WI38 (cell line): ENCODE results near the gene FNDC11.
"Not testable (repeated sequence)": the region's sequence is repeated elsewhere in the genome, so short reads cannot be mapped to it uniquely, and the experiment has no call there.

Source experiments
- H3K4me3 ChIP-seq: 2 replicates; pipeline ENCODE4 v1.5.1; 2011; ENCODE audit warnings: low read depth, mild to moderate bottlenecking, control low read depth, low read length
- CTCF ChIP-seq: IDR thresholded peaks from 2 replicates; pipeline ENCODE4 v1.5.1; 2012; ENCODE audit warnings: low read depth, mild to moderate bottlenecking, control low read depth, low read length

Gene FNDC11

DNA sequence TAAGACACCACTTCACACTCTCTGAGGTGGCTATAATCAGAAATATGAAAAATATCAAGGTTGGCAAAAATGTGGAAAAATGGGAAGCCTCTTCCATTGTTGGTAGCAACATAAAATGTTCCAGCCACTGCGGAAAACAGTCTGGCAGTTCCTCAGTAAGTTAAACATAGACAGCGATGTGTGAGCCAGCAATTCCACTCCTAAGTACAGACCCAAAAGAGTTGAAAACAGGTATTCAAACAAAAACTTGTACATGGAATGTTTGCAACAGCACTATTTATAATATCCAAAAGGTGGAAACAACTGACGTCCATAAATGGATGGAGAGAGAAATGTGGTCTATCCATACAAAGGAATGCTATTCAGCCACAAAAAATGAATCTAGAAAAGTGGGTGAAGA lies 40.8 kb upstream of the FNDC11 start:
- no peak overlapping the region for H3K4me3 ChIP-seq
- no peak for TF ChIP-seq CTCF

DNA sequence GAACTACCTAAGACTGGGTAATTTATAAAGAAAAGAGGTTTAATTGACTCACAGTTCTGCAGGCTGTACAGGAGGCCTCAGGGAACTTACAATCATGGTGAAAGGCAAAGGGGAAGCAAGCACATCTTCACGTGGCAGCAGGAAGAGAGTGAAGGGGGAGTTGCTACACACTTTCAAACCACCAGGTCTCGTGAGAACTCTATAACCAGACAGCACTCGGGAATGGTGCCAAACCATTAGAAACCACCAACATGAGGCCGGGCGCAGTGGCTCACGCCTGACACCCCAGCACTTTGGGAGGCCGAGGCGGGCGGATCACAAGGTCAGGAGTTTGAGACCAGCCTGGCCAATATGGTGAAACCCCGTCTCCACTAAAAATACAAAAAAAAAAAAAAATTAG lies 39.4 kb upstream of the FNDC11 start:
- not testable (repeated sequence) for H3K4me3 ChIP-seq

DNA sequence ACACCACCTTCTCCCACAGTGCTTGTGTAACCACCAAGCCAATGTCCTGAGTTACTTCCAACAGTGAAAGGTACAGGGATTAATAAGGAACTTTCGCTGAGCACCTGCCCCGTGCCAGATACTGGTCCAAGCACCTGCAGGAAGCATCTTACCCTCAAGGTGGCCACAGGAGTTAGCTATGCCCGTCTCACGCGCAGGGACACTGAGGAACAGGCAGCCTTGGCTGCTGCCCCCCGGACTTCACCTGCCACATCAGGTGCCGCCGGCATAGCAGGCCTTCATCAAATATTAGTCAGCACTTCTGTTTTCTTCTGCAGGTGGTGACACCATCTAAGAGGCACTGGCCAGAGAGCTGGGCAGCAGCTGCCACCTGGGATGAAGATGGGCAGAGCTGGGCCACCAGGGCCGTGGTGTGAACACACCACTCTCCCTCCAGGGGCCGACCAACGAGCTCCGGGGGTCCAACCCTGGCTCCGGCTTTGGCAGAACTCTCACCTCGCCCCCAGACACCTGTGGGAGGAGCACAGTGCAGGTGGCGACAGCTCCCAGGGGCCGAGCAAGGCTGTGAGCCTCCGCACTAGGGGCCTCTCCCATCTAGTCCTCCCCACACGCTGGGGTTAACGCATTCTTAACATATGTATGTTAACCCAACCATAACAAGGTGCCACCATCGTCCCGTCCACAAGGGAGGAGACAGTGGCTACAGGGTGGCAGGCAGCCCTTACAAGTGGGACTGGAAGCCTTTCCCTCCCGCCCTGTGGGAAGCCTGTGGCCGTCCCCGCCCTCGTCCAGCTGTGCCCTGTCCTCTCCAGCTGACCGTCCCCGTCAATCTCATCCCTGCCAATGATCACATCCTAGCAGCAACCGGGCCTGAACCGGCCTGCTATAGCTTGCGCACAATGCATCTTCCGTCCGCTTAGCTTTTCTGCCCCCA lies 36.3 kb upstream of the FNDC11 start:
- no peak for TF ChIP-seq CTCF
- H3K4me3 ChIP-seq, result no peak overlapping the region

DNA sequence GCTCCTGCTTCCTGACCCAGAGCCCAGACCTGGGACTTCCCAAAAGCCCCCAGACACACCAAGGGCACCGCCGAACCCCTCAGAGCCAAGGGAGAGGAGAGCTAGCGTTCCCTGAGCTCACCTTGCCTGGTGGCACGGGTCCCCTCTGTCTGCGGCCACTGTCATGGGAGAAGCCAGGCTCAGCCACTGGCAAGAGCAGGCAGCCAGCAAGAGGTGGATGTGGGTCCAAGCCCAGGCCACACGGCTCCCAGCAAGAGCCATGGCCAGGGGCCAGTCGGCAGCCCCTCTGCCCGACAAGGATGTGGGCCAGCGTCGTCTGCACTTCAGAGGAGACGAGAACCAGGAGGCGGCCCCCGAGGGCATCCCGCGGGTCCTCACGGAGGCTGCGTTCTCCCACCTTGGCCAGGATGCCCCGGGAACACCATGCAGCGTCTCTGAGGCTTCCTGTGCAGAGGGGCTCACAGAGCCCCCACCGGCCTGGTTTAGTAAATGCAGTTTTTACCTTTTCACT lies 35.6 kb upstream of the FNDC11 start:
- no peak for TF ChIP-seq CTCF
- H3K4me3 ChIP-seq, result no peak overlapping the region

- peak overlapping the region; percentile 89 for H3K4me3 ChIP-seq
- no peak for TF ChIP-seq CTCF
Measured at GRCh38 chr20:63518946-63519667, 34.9 kb upstream of the FNDC11 start.

DNA sequence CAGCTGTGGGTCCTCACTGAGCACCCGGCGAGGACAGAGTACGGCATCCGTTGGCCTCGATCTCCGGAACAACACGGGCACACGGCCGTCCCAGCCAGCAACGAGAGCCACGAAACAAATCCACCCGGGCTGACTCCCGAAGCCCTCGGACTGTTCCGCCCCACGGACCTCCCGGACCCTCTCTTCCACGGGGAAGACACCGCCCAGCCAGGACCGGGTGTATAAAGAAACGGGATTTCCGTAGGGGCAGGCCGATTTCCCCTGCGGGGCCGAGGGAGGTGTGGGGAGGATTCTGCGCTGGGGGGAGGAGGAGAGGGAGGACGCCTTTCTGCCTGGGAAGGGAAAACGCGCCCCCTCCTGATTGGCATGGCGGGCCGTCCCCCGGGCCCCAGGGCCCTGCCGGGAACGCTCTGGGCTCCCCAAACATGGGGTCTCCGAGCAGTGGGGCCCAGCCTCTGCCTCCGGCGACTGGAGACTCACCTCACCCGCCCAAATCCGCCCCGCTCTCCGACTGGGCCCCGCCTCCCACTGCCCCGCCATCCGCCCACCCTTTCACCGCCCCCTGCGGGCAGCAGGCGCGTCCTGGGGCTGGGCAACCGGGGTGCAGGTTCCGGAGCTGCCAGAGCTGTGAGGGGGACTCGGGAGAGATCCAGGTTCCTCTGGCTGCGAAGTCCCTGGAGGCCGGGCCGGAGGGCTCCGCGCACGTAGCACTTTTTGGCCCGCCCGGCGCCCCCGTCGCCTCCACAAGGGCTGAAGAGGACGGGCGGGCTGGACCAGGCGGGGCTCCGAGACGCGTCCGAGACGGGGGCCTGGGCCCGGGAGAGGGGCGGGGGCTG lies 34.1 kb upstream of the FNDC11 start:
- peak overlapping the region; percentile 89 for H3K4me3 ChIP-seq
- TF ChIP-seq CTCF, result peak; percentile 17; the same call in 1 of the 2 replicates

- peak within 1 kb of the TSS; percentile 89 for H3K4me3 ChIP-seq
- TF ChIP-seq CTCF, result no peak
Measured at GRCh38 chr20:63520504-63520933, 33.4 kb upstream of the FNDC11 start, which contains the start of gene PPDPF. TSS of gene PPDPF (plus strand) at chr20:63520765. CDS start at chr20:63521309, 544 bp downstream.
